Eye (tissue), 1 donor: ENCODE data around the gene SCRN1.

ENCODE experiments used
- DNase-seq: peaks from one replicate; pipeline ENCODE4 v3.0.0-alpha.2; 2015

SCRN1 gene

DNA sequence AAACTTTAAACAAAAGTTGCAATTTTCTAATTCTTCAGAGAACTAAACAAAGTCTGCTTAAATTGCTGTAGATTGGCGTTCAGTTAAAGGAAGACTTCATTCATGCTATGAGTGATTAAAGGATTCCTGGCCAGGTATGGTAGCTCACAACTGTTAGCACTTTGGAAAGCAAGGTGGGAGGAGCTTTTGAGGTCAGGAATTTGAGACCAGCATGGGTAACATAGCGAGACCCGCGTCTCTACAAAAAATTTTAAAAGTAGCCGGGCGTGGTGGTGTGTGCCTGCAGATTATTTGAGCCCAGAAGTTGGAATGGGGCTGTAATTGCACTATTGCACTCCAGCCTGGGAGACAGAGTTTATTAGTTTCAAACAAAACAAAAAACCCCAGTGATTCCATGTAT is 13.5 kb upstream of the SCRN1 start:
- no peak for DNase-seq

- DNase-seq, result no peak
These were observed 12.4 kb upstream of the SCRN1 start for GRCh38 chr7:30001998-30002397.

GRCh38 chr7:29998489-29998888 is 8.9 kb upstream of the SCRN1 start:
- DNase-seq, result no peak

DNA sequence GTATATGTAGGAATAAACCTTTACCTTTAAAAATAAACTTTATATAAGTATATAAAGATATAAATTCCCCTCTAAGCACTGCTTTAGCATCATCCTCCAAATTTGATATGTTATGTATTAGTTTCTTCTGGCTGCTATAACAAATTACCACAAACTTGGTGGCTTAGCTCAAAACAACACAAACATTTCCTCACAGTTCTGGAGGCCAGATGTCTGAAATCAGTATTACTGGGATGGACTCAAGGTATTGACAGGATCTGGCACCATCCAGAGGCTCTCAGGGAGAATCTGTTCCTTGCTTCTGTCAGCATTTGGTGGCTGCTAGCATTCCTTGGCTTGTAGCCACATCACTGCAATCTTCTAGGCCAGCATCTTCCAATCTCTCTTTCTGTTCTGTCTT is 6.7 kb upstream of the SCRN1 start:
- no peak for DNase-seq

DNA sequence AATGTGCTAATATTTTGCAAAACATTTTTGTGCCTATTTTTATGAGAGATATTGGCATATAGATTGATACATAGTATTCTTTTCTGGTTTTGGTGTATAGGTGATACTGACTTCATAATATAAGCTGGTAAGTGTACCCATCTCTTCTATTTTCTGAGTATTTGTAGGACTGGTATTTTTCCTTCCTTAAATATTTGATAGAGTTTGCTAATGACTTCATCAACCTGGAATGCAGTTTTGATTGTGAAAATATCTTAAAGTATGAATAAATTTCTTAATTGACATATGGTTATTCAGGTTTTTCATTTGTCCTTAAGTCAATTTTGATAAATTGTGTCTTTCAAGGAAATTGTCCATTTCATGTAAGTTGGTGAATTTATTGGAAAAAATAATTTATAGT is 6.1 kb upstream of the SCRN1 start:
- DNase-seq, result no peak

- DNase-seq, result no peak
These were observed 3.5 kb upstream of the SCRN1 start for GRCh38 chr7:29993140-29993539.

DNA sequence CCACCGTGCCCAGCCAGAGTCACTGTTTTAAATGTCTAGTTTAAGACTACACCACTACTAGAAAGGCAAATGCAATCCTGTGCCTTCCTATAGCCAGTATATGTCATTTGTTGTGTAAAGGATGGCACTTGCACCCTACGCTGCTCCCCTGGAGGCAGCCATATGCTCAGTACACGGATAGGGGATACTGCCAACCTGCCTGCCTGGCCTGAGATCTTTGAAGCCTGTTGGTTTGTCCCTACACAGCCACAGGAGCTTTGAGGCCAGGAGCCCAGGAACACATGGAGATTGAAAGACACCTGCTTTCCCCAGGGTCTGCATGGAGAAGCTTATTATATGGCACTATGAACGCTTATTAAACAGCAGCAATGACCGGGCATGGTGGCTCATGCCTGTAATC is 2.3 kb upstream of the SCRN1 start:
- no peak for DNase-seq

DNA sequence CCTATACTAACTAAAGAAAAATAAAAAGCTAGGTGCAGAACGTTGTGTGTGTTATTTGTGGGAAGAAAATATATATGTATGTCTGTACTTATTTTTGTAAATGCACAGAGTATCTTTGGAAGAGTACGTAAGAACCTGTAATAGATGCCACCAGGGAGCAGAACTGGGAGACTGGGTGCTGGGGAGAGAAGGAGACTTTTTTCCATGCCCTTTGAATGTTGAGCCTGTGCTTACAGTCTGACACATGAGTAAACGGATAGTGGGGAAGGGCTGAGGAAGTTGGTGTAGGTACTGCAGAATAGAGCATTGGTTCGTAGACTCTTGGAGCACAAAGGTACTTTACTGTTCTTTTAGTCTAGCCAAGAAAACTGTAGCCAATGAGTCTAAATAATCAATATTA is 1.3 kb upstream of the SCRN1 start:
- DNase-seq, result no peak

GRCh38 chr7:29988424-29989256 is 961 bp downstream of the SCRN1 start:
- DNase-seq, result peak; percentile 92

GRCh38 chr7:29987811-29988317 is 1.7 kb downstream of the SCRN1 start:
- peak; percentile 82 for DNase-seq

GRCh38 chr7:29987083-29987482 is 2.5 kb downstream of the SCRN1 start:
- DNase-seq, result no peak

- no peak for DNase-seq
These were observed 9.4 kb downstream of the SCRN1 start for GRCh38 chr7:29980151-29980550.

DNA sequence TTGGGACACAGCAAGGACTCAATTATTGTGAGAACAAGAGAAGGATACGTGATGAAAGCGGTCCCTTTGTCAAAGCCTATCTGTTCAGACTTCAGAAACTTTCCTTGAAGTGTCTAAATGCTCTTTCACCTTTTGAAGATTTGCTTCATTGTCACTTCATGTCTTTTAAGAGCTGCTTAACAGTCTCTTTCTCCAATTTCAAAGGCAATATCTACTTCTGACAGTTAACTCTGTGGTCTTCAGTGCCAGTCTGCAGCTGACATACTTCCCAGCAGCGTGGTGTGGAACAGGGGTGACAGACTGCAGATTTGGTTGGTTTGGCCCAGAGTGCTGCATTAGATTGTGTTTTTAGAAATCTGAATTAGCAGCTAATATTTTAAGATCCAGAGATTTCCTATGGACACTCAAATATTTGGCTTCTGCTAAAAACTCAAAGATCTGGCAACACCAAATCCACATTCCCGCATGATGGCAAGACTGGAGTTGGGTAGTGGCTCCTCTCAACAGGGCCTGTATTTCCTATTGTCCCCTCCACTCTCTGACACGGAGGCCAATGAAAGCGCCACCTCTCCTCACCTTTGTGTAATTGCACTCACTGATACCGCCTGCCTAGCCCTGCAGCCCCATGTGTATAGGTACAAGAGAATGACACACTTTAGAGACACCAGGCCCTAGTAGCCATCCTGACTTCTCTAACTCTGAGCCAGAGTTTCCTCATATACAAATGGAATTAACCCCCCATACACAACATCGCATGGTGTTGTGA is 11.5 kb downstream of the SCRN1 start:
- no peak for DNase-seq

DNA sequence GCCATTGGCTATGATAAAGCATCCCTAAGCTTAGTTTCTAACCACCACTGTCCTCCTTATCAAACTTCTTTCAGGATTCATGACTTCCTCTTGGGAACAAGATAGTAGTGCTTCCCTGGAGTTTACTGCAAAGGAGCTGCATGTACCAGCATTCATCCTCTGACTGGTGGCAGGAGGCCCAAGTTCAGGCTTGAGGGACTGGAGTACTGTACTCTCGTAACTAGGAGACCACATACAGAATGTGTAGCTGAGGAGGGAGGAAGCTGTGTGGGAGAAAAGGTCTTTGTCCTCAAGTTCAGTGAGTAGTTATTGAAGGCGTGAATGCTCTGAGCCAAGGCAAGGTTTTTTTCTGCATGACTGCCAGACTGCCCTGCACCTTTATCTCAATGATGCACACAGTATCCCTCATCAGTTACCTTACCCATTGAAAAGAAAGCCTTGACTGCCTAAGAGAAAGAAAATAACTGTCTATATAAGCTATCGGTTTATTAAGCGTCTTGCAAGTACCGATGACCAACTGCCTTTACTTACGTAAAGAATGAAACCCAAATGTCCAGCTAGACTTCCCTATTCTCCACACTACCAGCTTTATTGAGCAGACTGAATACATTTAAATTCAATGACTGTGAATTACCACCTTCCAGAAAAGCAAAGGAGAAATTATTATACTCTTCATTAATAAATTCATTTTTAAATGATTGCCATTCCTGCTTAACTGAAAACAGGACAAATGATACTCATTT is 12.8 kb downstream of the SCRN1 start:
- DNase-seq, result peak; percentile 70

GRCh38 chr7:29976266-29976665 is 13.3 kb downstream of the SCRN1 start:
- no peak for DNase-seq

DNA sequence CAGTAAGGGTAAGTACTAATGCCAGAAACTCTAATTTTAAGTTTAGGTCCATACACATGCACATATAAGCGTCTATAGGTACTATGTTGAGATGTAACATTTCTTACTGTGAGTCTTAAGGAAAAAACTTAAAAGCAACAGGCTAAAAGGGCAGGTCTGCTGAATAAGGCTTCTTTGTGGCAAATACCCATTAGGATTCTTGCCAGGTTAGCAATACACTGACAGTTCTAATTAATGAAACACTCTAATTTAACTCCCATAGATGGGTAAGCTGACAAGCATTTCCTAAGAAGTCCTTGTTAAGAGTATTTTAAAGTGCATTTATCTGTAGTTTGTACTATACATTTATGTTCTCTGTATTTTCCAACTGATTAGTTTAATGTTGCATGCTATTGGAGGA is 14.0 kb downstream of the SCRN1 start:
- DNase-seq, result no peak

GRCh38 chr7:29974286-29974685 is 15.3 kb downstream of the SCRN1 start:
- DNase-seq, result no peak

- DNase-seq, result no peak
These were observed 17.3 kb downstream of the SCRN1 start for GRCh38 chr7:29972315-29972669.

DNA sequence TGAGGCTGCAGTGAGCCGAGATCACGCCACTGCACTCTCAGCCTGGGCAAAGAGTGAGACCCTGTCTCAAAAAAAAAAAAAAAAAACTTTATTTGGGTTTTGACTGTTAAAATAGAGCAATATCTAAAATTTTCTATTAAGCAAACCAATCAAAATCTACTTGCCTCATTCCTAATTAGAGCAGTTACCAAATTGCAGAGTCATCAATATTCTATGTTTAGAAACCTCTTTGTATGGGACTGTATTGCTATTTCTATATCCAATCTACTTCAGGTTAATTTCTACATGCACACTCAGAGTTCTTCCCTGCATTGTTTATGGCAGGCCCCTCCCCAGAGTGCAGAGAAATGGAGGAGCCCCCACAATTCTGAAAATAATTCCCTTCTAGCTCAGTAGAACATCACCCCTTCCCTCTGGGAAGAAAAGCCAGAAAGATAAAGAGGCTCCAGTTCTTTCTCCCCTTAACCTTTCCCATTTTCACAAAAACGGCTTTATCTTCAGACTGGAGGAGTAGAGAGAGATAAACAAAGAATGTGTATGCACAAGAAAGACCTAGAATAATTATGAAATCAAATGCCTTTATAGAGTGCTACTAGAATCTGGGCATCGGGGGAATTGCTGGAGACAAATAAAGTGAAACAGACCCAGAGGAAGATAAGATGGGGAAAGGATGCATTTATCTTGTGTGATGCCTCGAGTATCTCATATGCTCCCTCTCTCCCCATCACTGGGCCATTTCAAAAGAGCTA is 17.9 kb downstream of the SCRN1 start:
- no peak for DNase-seq

DNA sequence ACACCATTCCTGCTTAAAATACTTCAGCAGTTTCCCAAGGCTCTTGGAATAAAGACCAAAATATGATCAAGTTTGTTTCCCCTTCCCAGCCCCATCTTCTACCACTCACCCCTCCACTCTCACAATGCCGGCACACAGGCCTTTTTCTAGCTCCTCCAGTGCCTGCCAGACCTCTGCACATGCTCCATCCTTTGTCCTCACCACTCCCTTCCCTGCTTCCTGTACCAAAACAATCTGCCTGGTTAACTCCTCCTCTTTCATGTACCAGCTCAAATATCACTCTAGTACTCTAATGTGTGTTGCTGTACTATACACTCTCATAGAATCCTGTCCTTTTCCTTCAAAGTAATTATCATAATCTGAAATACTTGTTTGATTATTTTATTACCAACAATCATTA is 19.4 kb downstream of the SCRN1 start:
- DNase-seq, result no peak

- no peak for DNase-seq
These were observed 19.9 kb downstream of the SCRN1 start for GRCh38 chr7:29969738-29970137.

GRCh38 chr7:29968683-29969395 is 20.8 kb downstream of the SCRN1 start:
- peak; percentile 36 for DNase-seq
